H1 (cell line): Measurements from ENCODE around the gene NT5C1A. TPM values are rescaled to one million over a fixed set of nuclear protein-coding genes. Genes with fewer than 3 reads are reported as not detected.
A peak's percentile ranks its signal among the peaks of the same experiment; 100 is the strongest.

Experiments
- CEBPB ChIP-seq: IDR thresholded peaks from 2 replicates; pipeline ENCODE4 v1.6.1; 2012; ENCODE audit warnings: low read depth, low read length
- CTBP2 ChIP-seq: IDR thresholded peaks from 2 replicates; pipeline ENCODE4 v1.7.0; 2011; ENCODE audit warnings: borderline replicate concordance, mild to moderate bottlenecking, moderate library complexity, mixed read lengths, low read length; ENCODE audit not compliant: insufficient read depth, insufficient read length
- EGR1 ChIP-seq: IDR thresholded peaks from 2 replicates; pipeline ENCODE4 v1.6.1; 2011; ENCODE audit warnings: low read depth, low read length, borderline replicate concordance
- HDAC6 ChIP-seq: IDR thresholded peaks from one replicate; pipeline ENCODE4 v1.7.1; 2012; ENCODE audit warnings: low read depth, mild to moderate bottlenecking, inconsistent platforms, low read length, moderate library complexity
- JUN ChIP-seq: IDR thresholded peaks from 2 replicates; pipeline ENCODE4 v1.6.1; 2011; ENCODE audit warnings: low read depth, mild to moderate bottlenecking, improper control_type of control experiment, low read length
- POLR2AphosphoS5 ChIP-seq: IDR thresholded peaks from 2 replicates; pipeline ENCODE4 v1.6.1; 2011; ENCODE audit warnings: low read depth, low read length
- RFX5 ChIP-seq: IDR thresholded peaks from 2 replicates; pipeline ENCODE4 v1.6.1; 2011; ENCODE audit warnings: low read depth, low read length, improper control_type of control experiment, borderline replicate concordance
- SUZ12 ChIP-seq: fragments of 200-600 bp; sonication (generic); IDR thresholded peaks from 2 replicates; pipeline ENCODE4 v1.6.1; 2012; ENCODE audit warnings: mild to moderate bottlenecking, inconsistent platforms, low read length, moderate library complexity, mixed read lengths
- YY1 ChIP-seq: IDR thresholded peaks from 2 replicates; pipeline ENCODE4 v1.6.1; 2011; ENCODE audit warnings: low read depth, mild to moderate bottlenecking, low read length
- polyA plus RNA-seq, 7 experiments: library from polyadenylated mRNA; depleted of rRNA in 3 of 7; stranded (reverse) in 5 of 7; unstranded in 2 of 7; fragments of >200 nt in 5 of 7; fragments of 200-250 nt in 2 of 7; gene quantifications; 1 replicate in 5 of 7; 2 replicates in 1 of 7; 4 replicates in 1 of 7; pipeline versions ENCODE4 v1.2.1 to v1.2.3, GENCODE V29; 2011 to 2013; ENCODE audit warnings: missing spikeins in 2 of 7, mixed read lengths in 2 of 7
- total RNA-seq: library from RNA; stranded (reverse); fragmentation: NEBNext Ultra II Directional; extraction: Animal tissue kit (Norgen Biotek cat#: 25700); gene quantifications from 2 replicates; pipeline ENCODE4 v1.2.1, GENCODE V29; 2021
- TF ChIP-seq, protein P1 (sequence below): fragments of 300-600 bp; sonication (generic); IDR thresholded peaks from 2 replicates; pipeline ENCODE4 v1.7.1; 2012; ENCODE audit warnings: low read length, moderate library complexity, mild to moderate bottlenecking, inconsistent platforms; ENCODE audit not compliant: insufficient replicate concordance
- TF ChIP-seq, protein P2 (sequence below): IDR thresholded peaks from 2 replicates; pipeline ENCODE4 v1.6.1; 2012; ENCODE audit warnings: low read length, inconsistent platforms

Gene NT5C1A
- total and polyA plus RNA-seq, 2 of the 8 experiments (the other 6 are each of a cell fraction or from before 2014, with no cell fraction given): not detected

DNA sequence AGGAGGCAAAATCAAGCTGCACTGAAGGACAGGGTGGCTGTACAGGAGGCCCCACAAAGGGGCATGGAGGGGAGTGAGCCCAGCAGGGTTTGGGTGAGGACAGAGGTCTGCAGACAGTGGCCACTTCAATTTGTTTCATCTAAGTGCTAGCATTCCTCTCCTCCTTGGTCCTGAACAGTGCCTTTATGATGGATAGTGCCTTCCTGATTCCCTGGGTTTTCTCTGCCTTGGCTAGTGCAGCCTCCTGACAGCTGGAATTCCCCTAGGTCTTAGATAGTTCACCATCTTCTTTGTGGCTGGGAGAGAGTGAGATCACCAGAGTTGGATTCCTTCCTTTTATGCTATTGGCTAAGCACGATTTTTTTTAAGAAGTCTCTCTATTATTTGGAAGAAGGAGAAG, 23.1 kb upstream of the NT5C1A start (continued):
- TF ChIP-seq, protein P1, sequence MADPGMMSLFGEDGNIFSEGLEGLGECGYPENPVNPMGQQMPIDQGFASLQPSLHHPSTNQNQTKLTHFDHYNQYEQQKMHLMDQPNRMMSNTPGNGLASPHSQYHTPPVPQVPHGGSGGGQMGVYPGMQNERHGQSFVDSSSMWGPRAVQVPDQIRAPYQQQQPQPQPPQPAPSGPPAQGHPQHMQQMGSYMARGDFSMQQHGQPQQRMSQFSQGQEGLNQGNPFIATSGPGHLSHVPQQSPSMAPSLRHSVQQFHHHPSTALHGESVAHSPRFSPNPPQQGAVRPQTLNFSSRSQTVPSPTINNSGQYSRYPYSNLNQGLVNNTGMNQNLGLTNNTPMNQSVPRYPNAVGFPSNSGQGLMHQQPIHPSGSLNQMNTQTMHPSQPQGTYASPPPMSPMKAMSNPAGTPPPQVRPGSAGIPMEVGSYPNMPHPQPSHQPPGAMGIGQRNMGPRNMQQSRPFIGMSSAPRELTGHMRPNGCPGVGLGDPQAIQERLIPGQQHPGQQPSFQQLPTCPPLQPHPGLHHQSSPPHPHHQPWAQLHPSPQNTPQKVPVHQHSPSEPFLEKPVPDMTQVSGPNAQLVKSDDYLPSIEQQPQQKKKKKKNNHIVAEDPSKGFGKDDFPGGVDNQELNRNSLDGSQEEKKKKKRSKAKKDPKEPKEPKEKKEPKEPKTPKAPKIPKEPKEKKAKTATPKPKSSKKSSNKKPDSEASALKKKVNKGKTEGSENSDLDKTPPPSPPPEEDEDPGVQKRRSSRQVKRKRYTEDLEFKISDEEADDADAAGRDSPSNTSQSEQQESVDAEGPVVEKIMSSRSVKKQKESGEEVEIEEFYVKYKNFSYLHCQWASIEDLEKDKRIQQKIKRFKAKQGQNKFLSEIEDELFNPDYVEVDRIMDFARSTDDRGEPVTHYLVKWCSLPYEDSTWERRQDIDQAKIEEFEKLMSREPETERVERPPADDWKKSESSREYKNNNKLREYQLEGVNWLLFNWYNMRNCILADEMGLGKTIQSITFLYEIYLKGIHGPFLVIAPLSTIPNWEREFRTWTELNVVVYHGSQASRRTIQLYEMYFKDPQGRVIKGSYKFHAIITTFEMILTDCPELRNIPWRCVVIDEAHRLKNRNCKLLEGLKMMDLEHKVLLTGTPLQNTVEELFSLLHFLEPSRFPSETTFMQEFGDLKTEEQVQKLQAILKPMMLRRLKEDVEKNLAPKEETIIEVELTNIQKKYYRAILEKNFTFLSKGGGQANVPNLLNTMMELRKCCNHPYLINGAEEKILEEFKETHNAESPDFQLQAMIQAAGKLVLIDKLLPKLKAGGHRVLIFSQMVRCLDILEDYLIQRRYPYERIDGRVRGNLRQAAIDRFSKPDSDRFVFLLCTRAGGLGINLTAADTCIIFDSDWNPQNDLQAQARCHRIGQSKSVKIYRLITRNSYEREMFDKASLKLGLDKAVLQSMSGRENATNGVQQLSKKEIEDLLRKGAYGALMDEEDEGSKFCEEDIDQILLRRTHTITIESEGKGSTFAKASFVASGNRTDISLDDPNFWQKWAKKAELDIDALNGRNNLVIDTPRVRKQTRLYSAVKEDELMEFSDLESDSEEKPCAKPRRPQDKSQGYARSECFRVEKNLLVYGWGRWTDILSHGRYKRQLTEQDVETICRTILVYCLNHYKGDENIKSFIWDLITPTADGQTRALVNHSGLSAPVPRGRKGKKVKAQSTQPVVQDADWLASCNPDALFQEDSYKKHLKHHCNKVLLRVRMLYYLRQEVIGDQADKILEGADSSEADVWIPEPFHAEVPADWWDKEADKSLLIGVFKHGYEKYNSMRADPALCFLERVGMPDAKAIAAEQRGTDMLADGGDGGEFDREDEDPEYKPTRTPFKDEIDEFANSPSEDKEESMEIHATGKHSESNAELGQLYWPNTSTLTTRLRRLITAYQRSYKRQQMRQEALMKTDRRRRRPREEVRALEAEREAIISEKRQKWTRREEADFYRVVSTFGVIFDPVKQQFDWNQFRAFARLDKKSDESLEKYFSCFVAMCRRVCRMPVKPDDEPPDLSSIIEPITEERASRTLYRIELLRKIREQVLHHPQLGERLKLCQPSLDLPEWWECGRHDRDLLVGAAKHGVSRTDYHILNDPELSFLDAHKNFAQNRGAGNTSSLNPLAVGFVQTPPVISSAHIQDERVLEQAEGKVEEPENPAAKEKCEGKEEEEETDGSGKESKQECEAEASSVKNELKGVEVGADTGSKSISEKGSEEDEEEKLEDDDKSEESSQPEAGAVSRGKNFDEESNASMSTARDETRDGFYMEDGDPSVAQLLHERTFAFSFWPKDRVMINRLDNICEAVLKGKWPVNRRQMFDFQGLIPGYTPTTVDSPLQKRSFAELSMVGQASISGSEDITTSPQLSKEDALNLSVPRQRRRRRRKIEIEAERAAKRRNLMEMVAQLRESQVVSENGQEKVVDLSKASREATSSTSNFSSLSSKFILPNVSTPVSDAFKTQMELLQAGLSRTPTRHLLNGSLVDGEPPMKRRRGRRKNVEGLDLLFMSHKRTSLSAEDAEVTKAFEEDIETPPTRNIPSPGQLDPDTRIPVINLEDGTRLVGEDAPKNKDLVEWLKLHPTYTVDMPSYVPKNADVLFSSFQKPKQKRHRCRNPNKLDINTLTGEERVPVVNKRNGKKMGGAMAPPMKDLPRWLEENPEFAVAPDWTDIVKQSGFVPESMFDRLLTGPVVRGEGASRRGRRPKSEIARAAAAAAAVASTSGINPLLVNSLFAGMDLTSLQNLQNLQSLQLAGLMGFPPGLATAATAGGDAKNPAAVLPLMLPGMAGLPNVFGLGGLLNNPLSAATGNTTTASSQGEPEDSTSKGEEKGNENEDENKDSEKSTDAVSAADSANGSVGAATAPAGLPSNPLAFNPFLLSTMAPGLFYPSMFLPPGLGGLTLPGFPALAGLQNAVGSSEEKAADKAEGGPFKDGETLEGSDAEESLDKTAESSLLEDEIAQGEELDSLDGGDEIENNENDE: no peak
- TF ChIP-seq HDAC6: no peak
- peak; percentile 31; the same call in 1 of the 2 replicates for TF ChIP-seq SUZ12
- no peak for TF ChIP-seq YY1
- TF ChIP-seq JUN: no peak
- TF ChIP-seq, protein P2, sequence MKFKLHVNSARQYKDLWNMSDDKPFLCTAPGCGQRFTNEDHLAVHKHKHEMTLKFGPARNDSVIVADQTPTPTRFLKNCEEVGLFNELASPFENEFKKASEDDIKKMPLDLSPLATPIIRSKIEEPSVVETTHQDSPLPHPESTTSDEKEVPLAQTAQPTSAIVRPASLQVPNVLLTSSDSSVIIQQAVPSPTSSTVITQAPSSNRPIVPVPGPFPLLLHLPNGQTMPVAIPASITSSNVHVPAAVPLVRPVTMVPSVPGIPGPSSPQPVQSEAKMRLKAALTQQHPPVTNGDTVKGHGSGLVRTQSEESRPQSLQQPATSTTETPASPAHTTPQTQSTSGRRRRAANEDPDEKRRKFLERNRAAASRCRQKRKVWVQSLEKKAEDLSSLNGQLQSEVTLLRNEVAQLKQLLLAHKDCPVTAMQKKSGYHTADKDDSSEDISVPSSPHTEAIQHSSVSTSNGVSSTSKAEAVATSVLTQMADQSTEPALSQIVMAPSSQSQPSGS: no peak
- no peak for TF ChIP-seq POLR2AphosphoS5
- no peak for TF ChIP-seq CTBP2
- no peak for TF ChIP-seq EGR1
- TF ChIP-seq CEBPB: no peak
- TF ChIP-seq RFX5: no peak
